Stimulated activated CD4-positive, alpha-beta T cell treated with anti-CD3 and anti-CD28 coated beads, Interleukin-1b, Interleukin-23, amount 100 ng/mL, for 4 hours (primary cell): ENCODE results near the gene LDLRAD4.

Experiments
- DNase-seq, 2 donors: peaks; one replicate each; pipeline ENCODE4 v3.0.0-alpha.2; 2020; ENCODE audit warnings: low read depth in 2 of 2

Gene LDLRAD4

GRCh38 chr18:13626544-13626908 is 408.0 kb downstream of the LDLRAD4 start:
- DNase-seq = no peak

- no peak for DNase-seq
Measured at GRCh38 chr18:13627639-13628038, 409.1 kb downstream of the LDLRAD4 start.

- no peak for DNase-seq
Measured at GRCh38 chr18:13628211-13628610, 409.7 kb downstream of the LDLRAD4 start.

- peak in 1 of 2 donors; percentile 24 for DNase-seq
Measured at GRCh38 chr18:13629841-13630715, 411.5 kb downstream of the LDLRAD4 start.

- DNase-seq = no peak
Measured at GRCh38 chr18:13630716-13631268, 412.2 kb downstream of the LDLRAD4 start.

GRCh38 chr18:13633700-13634099 is 415.1 kb downstream of the LDLRAD4 start:
- DNase-seq = no peak

GRCh38 chr18:13635046-13635445 is 416.5 kb downstream of the LDLRAD4 start:
- no peak for DNase-seq

- DNase-seq = no peak
Measured at GRCh38 chr18:13638719-13639595, 420.4 kb downstream of the LDLRAD4 start.

GRCh38 chr18:13640266-13640860 is 421.8 kb downstream of the LDLRAD4 start:
- no peak for DNase-seq

GRCh38 chr18:13641551-13642439 is 423.2 kb downstream of the LDLRAD4 start:
- DNase-seq = no peak

GRCh38 chr18:13642440-13642827 is 423.9 kb downstream of the LDLRAD4 start:
- no peak for DNase-seq

GRCh38 chr18:13643261-13643751 is 424.7 kb downstream of the LDLRAD4 start:
- DNase-seq = no peak

- no peak for DNase-seq
Measured at GRCh38 chr18:13645093-13645492, 426.5 kb downstream of the LDLRAD4 start.

GRCh38 chr18:13646633-13647032 is 428.1 kb downstream of the LDLRAD4 start:
- no peak for DNase-seq

- DNase-seq = no peak
Measured at GRCh38 chr18:13647761-13648160, 429.2 kb downstream of the LDLRAD4 start.

- no peak for DNase-seq
Measured at GRCh38 chr18:13649397-13650390, 431.1 kb downstream of the LDLRAD4 start.

- no peak for DNase-seq
Measured at GRCh38 chr18:13653746-13654433, 435.3 kb downstream of the LDLRAD4 start.

- no peak for DNase-seq
Measured at GRCh38 chr18:13657974-13658373, 439.4 kb downstream of the LDLRAD4 start.
